K562 (cell line): ENCODE measurements around the gene ZNF276. TPM values are rescaled to one million over a fixed set of nuclear protein-coding genes. Genes with fewer than 3 reads are reported as not detected.

Source experiments
- HLTF ChIP-seq: fragments of 450-650 bp; IDR thresholded peaks from 2 replicates; pipeline ENCODE4 v1.6.1; 2016
- NONO ChIP-seq, 2 experiments: fragments of 200-400 bp in 1 of 2; fragments of 450-650 bp in 1 of 2; formaldehyde crosslinking in 1 of 2; IDR thresholded peaks; 2 replicates each; pipeline ENCODE4 v1.6.1; 2017; ENCODE audit warnings: low read depth in 2 of 2, mild to moderate bottlenecking in 2 of 2, moderate library complexity in 2 of 2, low read length in 1 of 2
- TSC22D4 ChIP-seq: fragments of 450-650 bp; IDR thresholded peaks from 2 replicates; pipeline ENCODE4 v1.6.1; 2016; ENCODE audit warnings: missing genetic modification characterization, missing biosample characterization, control low read depth
- polyA plus RNA-seq, 8 experiments: library from polyadenylated mRNA; depleted of rRNA in 4 of 8; stranded (reverse) in 5 of 8; unstranded in 3 of 8; fragments of >200 nt; fragmentation: Nextera tagmentation in 2 of 8; fragmentation: Illumina TruSeq in 1 of 8; extraction: Ambion mirVana in 2 of 8; extraction: Trizol in 1 of 8; gene quantifications; 2 replicates each; pipeline versions ENCODE4 v1.2.1 to v1.2.3, GENCODE V29; 2011 to 2014; ENCODE audit warnings: inconsistent platforms in 1 of 8, missing spikeins in 1 of 8
- total RNA-seq, 7 experiments: library from RNA; depleted of rRNA in 6 of 7; stranded (reverse); fragments of >200 nt in 6 of 7; fragmentation: Illumina TruSeq in 2 of 7; extraction: Trizol in 2 of 7; gene quantifications; 2 replicates each; pipeline versions ENCODE4 v1.2.1 to v1.2.3, GENCODE V29; 2011 to 2021; ENCODE audit warnings: low replicate concordance in 1 of 7
- TF ChIP-seq, protein P1 (sequence below): fragments of 450-650 bp; IDR thresholded peaks from 2 replicates; pipeline ENCODE4 v1.6.1; 2016; ENCODE audit warnings: mild to moderate bottlenecking, moderate library complexity
- TF ChIP-seq, protein P2 (sequence below), 2 experiments: fragments of 450-650 bp; formaldehyde crosslinking in 1 of 2; IDR thresholded peaks; 2 replicates each; pipeline versions ENCODE4 v1.4.0 to v1.6.1; 2014 to 2020; ENCODE audit warnings: mild to moderate bottlenecking in 2 of 2, borderline replicate concordance in 1 of 2, low read depth in 1 of 2

ZNF276 gene
- total and polyA plus RNA-seq, 9 of the 15 experiments (the other 6 are each of a cell fraction or from before 2014, with no cell fraction given): 0.49 to 43.9 (median 15.8) TPM

DNA sequence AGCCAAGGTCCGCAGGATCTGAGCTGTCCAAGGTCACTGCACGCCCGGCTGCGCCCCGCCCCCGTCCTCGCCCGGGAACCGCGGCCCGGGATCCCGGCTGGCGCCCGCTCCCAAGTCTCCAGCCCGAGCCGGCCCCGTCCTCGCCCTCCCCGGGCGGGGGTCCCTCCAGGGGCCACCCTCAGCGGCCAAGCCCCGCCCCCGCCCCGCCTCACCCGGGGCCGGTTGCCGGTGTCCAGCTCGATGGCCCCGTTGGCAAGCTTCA, 855 bp upstream of the ZNF276 start (continued):
- TF ChIP-seq, protein P1, sequence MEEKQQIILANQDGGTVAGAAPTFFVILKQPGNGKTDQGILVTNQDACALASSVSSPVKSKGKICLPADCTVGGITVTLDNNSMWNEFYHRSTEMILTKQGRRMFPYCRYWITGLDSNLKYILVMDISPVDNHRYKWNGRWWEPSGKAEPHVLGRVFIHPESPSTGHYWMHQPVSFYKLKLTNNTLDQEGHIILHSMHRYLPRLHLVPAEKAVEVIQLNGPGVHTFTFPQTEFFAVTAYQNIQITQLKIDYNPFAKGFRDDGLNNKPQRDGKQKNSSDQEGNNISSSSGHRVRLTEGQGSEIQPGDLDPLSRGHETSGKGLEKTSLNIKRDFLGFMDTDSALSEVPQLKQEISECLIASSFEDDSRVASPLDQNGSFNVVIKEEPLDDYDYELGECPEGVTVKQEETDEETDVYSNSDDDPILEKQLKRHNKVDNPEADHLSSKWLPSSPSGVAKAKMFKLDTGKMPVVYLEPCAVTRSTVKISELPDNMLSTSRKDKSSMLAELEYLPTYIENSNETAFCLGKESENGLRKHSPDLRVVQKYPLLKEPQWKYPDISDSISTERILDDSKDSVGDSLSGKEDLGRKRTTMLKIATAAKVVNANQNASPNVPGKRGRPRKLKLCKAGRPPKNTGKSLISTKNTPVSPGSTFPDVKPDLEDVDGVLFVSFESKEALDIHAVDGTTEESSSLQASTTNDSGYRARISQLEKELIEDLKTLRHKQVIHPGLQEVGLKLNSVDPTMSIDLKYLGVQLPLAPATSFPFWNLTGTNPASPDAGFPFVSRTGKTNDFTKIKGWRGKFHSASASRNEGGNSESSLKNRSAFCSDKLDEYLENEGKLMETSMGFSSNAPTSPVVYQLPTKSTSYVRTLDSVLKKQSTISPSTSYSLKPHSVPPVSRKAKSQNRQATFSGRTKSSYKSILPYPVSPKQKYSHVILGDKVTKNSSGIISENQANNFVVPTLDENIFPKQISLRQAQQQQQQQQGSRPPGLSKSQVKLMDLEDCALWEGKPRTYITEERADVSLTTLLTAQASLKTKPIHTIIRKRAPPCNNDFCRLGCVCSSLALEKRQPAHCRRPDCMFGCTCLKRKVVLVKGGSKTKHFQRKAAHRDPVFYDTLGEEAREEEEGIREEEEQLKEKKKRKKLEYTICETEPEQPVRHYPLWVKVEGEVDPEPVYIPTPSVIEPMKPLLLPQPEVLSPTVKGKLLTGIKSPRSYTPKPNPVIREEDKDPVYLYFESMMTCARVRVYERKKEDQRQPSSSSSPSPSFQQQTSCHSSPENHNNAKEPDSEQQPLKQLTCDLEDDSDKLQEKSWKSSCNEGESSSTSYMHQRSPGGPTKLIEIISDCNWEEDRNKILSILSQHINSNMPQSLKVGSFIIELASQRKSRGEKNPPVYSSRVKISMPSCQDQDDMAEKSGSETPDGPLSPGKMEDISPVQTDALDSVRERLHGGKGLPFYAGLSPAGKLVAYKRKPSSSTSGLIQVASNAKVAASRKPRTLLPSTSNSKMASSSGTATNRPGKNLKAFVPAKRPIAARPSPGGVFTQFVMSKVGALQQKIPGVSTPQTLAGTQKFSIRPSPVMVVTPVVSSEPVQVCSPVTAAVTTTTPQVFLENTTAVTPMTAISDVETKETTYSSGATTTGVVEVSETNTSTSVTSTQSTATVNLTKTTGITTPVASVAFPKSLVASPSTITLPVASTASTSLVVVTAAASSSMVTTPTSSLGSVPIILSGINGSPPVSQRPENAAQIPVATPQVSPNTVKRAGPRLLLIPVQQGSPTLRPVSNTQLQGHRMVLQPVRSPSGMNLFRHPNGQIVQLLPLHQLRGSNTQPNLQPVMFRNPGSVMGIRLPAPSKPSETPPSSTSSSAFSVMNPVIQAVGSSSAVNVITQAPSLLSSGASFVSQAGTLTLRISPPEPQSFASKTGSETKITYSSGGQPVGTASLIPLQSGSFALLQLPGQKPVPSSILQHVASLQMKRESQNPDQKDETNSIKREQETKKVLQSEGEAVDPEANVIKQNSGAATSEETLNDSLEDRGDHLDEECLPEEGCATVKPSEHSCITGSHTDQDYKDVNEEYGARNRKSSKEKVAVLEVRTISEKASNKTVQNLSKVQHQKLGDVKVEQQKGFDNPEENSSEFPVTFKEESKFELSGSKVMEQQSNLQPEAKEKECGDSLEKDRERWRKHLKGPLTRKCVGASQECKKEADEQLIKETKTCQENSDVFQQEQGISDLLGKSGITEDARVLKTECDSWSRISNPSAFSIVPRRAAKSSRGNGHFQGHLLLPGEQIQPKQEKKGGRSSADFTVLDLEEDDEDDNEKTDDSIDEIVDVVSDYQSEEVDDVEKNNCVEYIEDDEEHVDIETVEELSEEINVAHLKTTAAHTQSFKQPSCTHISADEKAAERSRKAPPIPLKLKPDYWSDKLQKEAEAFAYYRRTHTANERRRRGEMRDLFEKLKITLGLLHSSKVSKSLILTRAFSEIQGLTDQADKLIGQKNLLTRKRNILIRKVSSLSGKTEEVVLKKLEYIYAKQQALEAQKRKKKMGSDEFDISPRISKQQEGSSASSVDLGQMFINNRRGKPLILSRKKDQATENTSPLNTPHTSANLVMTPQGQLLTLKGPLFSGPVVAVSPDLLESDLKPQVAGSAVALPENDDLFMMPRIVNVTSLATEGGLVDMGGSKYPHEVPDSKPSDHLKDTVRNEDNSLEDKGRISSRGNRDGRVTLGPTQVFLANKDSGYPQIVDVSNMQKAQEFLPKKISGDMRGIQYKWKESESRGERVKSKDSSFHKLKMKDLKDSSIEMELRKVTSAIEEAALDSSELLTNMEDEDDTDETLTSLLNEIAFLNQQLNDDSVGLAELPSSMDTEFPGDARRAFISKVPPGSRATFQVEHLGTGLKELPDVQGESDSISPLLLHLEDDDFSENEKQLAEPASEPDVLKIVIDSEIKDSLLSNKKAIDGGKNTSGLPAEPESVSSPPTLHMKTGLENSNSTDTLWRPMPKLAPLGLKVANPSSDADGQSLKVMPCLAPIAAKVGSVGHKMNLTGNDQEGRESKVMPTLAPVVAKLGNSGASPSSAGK: no peak
- TF ChIP-seq TSC22D4 (tag) (no peak), HLTF (no peak), NONO (IDR thresholded peaks at IDR 0.05; ENCODE audit: low read depth in 2 of 2, low read length in 1 of 2) (no peak)
- TF ChIP-seq, protein P2, sequence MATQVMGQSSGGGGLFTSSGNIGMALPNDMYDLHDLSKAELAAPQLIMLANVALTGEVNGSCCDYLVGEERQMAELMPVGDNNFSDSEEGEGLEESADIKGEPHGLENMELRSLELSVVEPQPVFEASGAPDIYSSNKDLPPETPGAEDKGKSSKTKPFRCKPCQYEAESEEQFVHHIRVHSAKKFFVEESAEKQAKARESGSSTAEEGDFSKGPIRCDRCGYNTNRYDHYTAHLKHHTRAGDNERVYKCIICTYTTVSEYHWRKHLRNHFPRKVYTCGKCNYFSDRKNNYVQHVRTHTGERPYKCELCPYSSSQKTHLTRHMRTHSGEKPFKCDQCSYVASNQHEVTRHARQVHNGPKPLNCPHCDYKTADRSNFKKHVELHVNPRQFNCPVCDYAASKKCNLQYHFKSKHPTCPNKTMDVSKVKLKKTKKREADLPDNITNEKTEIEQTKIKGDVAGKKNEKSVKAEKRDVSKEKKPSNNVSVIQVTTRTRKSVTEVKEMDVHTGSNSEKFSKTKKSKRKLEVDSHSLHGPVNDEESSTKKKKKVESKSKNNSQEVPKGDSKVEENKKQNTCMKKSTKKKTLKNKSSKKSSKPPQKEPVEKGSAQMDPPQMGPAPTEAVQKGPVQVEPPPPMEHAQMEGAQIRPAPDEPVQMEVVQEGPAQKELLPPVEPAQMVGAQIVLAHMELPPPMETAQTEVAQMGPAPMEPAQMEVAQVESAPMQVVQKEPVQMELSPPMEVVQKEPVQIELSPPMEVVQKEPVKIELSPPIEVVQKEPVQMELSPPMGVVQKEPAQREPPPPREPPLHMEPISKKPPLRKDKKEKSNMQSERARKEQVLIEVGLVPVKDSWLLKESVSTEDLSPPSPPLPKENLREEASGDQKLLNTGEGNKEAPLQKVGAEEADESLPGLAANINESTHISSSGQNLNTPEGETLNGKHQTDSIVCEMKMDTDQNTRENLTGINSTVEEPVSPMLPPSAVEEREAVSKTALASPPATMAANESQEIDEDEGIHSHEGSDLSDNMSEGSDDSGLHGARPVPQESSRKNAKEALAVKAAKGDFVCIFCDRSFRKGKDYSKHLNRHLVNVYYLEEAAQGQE (IDR thresholded peaks at IDR 0.05; ENCODE audit: borderline replicate concordance): peak; percentile 54
- TF ChIP-seq, protein P2 (CRISPR knock-in tag; IDR thresholded peaks at IDR 0.05; ENCODE audit: low read depth): no peak
